HepG2 (cell line): ENCODE data around the gene EPHA5. TPM values are rescaled to one million over a fixed set of nuclear protein-coding genes. Genes with fewer than 3 reads are reported as not detected.
A peak's percentile ranks its signal among the peaks of the same experiment; 100 is the strongest.

Experiments
- ATAC-seq: fragments of 200-7000 bp; cut with Tn5 transposase; 3 replicates; pipeline ENCODE4 v1.9.1; 2020; ENCODE audit warnings: mild to moderate bottlenecking, moderate library complexity
- BruUV-seq: library from RNA; stranded (reverse); fragments of 400-500 nt; replicated peaks from 2 replicates; lab custom pipeline; 2021; lab: Mats Ljungman, UMichigan
- CTCF ChIA-PET: fragments of 300-600 bp; formaldehyde crosslinking; extraction: SDS; loops from one replicate; lab custom pipeline; 2021; ENCODE audit warnings: low total read pairs, inconsistent platforms, low intra/inter-chr PET ratio; lab: Yijun Ruan, JAX
- POLR2A ChIA-PET: fragments of 350-600 bp; sonication (Branson Sonifier 250); formaldehyde crosslinking; loops from one replicate; lab custom pipeline; 2020; ENCODE audit warnings: antibody characterized with exemption, inconsistent platforms; lab: Yijun Ruan, JAX
- DNase-seq: peaks from one replicate; pipeline ENCODE4 v3.0.0-alpha.2; 2015; ENCODE audit warnings: low spot score
- FAIRE-seq: peaks from 3 replicates; lab custom pipeline; 2011; peaks lifted over from hg19 to GRCh38; lab: Jason Lieb, UNC
- H2AFZ ChIP-seq: one replicate; pipeline ENCODE4 v1.6.1; 2011; ENCODE audit warnings: low read length, inconsistent platforms
- H3K27ac ChIP-seq: fragments of 300-600 bp; 3 replicates; pipeline ENCODE4 v1.8.0; 2011; ENCODE audit warnings: mixed run types, mild to moderate bottlenecking, mixed read lengths, low read length, inconsistent platforms; ENCODE audit not compliant: insufficient read depth; ENCODE audit errors: extremely low read length
- H3K27me3 ChIP-seq, 2 experiments: fragments of 200-600 bp in 1 of 2; 2 replicates in 1 of 2; 3 replicates in 1 of 2; pipeline versions ENCODE4 v1.6.0 to v1.8.0; 2011; ENCODE audit warnings: low read length in 2 of 2, mild to moderate bottlenecking in 2 of 2, moderate library complexity in 2 of 2, inconsistent platforms in 1 of 2; ENCODE audit not compliant: insufficient read depth in 2 of 2, control insufficient read depth in 1 of 2
- H3K36me3 ChIP-seq, 2 experiments: fragments of 200-600 bp in 1 of 2; replicated peaks in 1 of 2; 2 replicates in 1 of 2; 3 replicates in 1 of 2; pipeline versions ENCODE4 v1.5.1 to v1.8.0; 2011; ENCODE audit warnings: low read length in 2 of 2, inconsistent platforms in 1 of 2; ENCODE audit not compliant: insufficient read depth in 2 of 2, control insufficient read depth in 1 of 2
- H3K4me1 ChIP-seq: 2 replicates; pipeline ENCODE4 v1.5.1; 2012; ENCODE audit warnings: low read length, inconsistent platforms; ENCODE audit not compliant: insufficient read depth
- H3K4me2 ChIP-seq: 2 replicates; pipeline ENCODE4 v1.6.0; 2011; ENCODE audit warnings: low read depth, low read length, inconsistent platforms
- H3K4me3 ChIP-seq, 3 experiments: fragments of 200-600 bp in 1 of 3; sonication (generic), shearing (Covaris generic) in 1 of 3; replicated peaks in 1 of 3; 2 replicates each; pipeline ENCODE4 v1.5.1; 2011 to 2016; ENCODE audit warnings: low read length in 3 of 3, inconsistent platforms in 2 of 3, low read depth in 2 of 3, mild to moderate bottlenecking in 2 of 3, control low read depth in 1 of 3, mixed read lengths in 1 of 3; ENCODE audit not compliant: insufficient read depth in 1 of 3
- H3K79me2 ChIP-seq: one replicate; pipeline ENCODE4 v1.6.1; 2011; ENCODE audit warnings: low read length, inconsistent platforms; ENCODE audit not compliant: insufficient read depth
- H3K9ac ChIP-seq: 2 replicates; pipeline ENCODE4 v1.6.0; 2011; ENCODE audit warnings: mild to moderate bottlenecking, low read depth, low read length, inconsistent platforms; ENCODE audit not compliant: insufficient read depth
- H3K9me3 ChIP-seq: 2 replicates; pipeline ENCODE4 v1.5.1; 2012; ENCODE audit warnings: mild to moderate bottlenecking, low read length
- H4K20me1 ChIP-seq: 2 replicates; pipeline ENCODE4 v1.6.0; 2011; ENCODE audit warnings: inconsistent platforms, mild to moderate bottlenecking, low read length, moderate library complexity; ENCODE audit not compliant: insufficient read depth
- ARID2 ChIP-seq: sonication (generic); formaldehyde crosslinking; IDR thresholded peaks from 2 replicates; pipeline ENCODE4 v1.8.1; 2022; ENCODE audit warnings: mild to moderate bottlenecking, missing genetic modification reagents, borderline replicate concordance
- CBX1 ChIP-seq: IDR thresholded peaks from one replicate; pipeline ENCODE4 v1.6.1; 2016; ENCODE audit warnings: antibody characterized with exemption, low read depth
- GTF2F1 ChIP-seq: fragments of 150-350 bp; IDR thresholded peaks from 2 replicates; pipeline ENCODE4 v1.6.1; 2014; ENCODE audit warnings: low read length
- JARID2 ChIP-seq: sonication (generic); formaldehyde crosslinking; IDR thresholded peaks from 2 replicates; pipeline ENCODE4 v1.8.1; 2023; ENCODE audit warnings: missing genetic modification reagents, inconsistent platforms; ENCODE audit not compliant: insufficient replicate concordance
- NR2C2 ChIP-seq: sonication (generic); formaldehyde crosslinking; IDR thresholded peaks from 2 replicates; pipeline ENCODE4 v1.4.0; 2020; ENCODE audit warnings: missing genetic modification reagents, mild to moderate bottlenecking, moderate library complexity, borderline replicate concordance
- WGBS: methylation state at CpG from one replicate; pipeline ENCODE4 v1.1.6; 2017; ENCODE audit warnings: low lambda C conversion rate; 5-methylcytosine and 5-hydroxymethylcytosine counted together
- in situ Hi-C: cut with HindIII; loops from 2 replicates; pipeline ENCODE4 v1.10.0; 2017; ENCODE audit warnings: low pct_unique_long_range_greater_than_20kb; ENCODE audit not compliant: extremely low pct_ligation_motif_present
- intact Hi-C: fragments of 100-400 bp; cut with micrococcal nuclease; formaldehyde crosslinking; loops from one replicate; pipeline ENCODE4 v1.10.0; 2022; ENCODE audit not compliant: unreplicated experiment
- polyA plus RNA-seq, 8 experiments: library from polyadenylated mRNA; depleted of rRNA in 3 of 8; stranded (reverse) in 7 of 8; unstranded in 1 of 8; fragments of >200 nt; fragmentation: Illumina TruSeq in 4 of 8; extraction: Trizol in 4 of 8; gene quantifications; 2 replicates each; pipeline versions ENCODE4 v1.2.1 to v1.2.3, GENCODE V29; 2011 to 2016; ENCODE audit warnings: low read depth in 4 of 8, missing spikeins in 1 of 8, mixed read lengths in 1 of 8; ENCODE audit not compliant: insufficient read depth in 1 of 8
- total RNA-seq, 5 experiments: library from RNA; depleted of rRNA; stranded (reverse); fragments of >200 nt; fragmentation: Illumina TruSeq; extraction: Trizol; gene quantifications; 2 replicates each; pipeline ENCODE4 v1.2.3, GENCODE V29; 2016; ENCODE audit warnings: low read depth in 1 of 5
- TF ChIP-seq, protein P1 (sequence below): sonication (generic); formaldehyde crosslinking; IDR thresholded peaks from 2 replicates; pipeline ENCODE4 v1.8.1; 2023; ENCODE audit warnings: mild to moderate bottlenecking, missing genetic modification reagents
- TF ChIP-seq, protein P2 (sequence below): sonication (generic); formaldehyde crosslinking; IDR thresholded peaks from 2 replicates; pipeline ENCODE4 v1.4.0; 2020; ENCODE audit warnings: missing genetic modification reagents
- TF ChIP-seq, protein P3 (sequence below): sonication (generic); formaldehyde crosslinking; IDR thresholded peaks from 2 replicates; pipeline ENCODE4 v1.4.0; 2020; ENCODE audit warnings: missing genetic modification reagents

The EPHA5 gene
- total and polyA plus RNA-seq, 2 of the 13 experiments (the other 11 are each of a cell fraction or from before 2014, with no cell fraction given), result not detected

DNA sequence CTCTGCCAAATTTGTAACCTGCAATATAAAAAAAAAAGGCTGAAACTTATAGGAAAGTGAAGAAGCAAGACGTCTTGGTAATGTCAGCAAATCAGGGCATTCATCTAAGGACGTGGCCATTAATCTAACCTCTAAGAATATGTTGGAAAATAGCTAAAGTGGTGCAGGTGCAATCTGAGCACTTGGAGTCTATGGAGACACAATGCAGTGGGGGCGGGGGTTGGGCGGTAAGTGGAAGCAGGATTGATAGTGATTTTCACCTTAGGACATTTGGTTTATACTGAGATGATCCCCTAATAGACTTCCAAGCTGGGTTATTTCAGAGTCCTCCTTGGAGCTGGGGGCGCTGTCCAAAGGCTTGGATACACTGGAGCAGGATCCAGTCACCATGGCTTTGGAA, 283.4 kb downstream of the EPHA5 start:
- H3K4me2 ChIP-seq, result no peak overlapping the region
- H3K9ac ChIP-seq, result no peak overlapping the region
- no peaks in the 10 kb centered on the region for H3K4me1 ChIP-seq
- BruUV-seq, result no TSS peak
- FAIRE-seq (no peak), ATAC-seq (no peak), DNase-seq (no peak)
- CTCF ChIA-PET, result no interaction called here
- no peaks in the 10 kb centered on the region for H3K9me3 ChIP-seq
- H3K79me2 ChIP-seq, result no peaks in the 10 kb centered on the region
- no peaks in the 10 kb centered on the region for H3K36me3 ChIP-seq
- H3K27ac ChIP-seq, result no peak overlapping the region
- no peak overlapping the region for H2AFZ ChIP-seq
- 13% methylated on average over 5 of the region's 5 CpGs for WGBS
- no peak for TF ChIP-seq GTF2F1
- no peak for TF ChIP-seq CBX1
- TF ChIP-seq ARID2, result no peak
- TF ChIP-seq, protein P1, sequence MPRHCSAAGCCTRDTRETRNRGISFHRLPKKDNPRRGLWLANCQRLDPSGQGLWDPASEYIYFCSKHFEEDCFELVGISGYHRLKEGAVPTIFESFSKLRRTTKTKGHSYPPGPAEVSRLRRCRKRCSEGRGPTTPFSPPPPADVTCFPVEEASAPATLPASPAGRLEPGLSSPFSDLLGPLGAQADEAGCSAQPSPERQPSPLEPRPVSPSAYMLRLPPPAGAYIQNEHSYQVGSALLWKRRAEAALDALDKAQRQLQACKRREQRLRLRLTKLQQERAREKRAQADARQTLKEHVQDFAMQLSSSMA (CRISPR knock-in tag), result no peak
- TF ChIP-seq, protein P2, sequence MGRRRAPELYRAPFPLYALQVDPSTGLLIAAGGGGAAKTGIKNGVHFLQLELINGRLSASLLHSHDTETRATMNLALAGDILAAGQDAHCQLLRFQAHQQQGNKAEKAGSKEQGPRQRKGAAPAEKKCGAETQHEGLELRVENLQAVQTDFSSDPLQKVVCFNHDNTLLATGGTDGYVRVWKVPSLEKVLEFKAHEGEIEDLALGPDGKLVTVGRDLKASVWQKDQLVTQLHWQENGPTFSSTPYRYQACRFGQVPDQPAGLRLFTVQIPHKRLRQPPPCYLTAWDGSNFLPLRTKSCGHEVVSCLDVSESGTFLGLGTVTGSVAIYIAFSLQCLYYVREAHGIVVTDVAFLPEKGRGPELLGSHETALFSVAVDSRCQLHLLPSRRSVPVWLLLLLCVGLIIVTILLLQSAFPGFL (CRISPR knock-in tag), result no peak
- no peak for TF ChIP-seq NR2C2 (CRISPR knock-in tag)
- TF ChIP-seq JARID2 (CRISPR knock-in tag), result no peak
- TF ChIP-seq, protein P3, sequence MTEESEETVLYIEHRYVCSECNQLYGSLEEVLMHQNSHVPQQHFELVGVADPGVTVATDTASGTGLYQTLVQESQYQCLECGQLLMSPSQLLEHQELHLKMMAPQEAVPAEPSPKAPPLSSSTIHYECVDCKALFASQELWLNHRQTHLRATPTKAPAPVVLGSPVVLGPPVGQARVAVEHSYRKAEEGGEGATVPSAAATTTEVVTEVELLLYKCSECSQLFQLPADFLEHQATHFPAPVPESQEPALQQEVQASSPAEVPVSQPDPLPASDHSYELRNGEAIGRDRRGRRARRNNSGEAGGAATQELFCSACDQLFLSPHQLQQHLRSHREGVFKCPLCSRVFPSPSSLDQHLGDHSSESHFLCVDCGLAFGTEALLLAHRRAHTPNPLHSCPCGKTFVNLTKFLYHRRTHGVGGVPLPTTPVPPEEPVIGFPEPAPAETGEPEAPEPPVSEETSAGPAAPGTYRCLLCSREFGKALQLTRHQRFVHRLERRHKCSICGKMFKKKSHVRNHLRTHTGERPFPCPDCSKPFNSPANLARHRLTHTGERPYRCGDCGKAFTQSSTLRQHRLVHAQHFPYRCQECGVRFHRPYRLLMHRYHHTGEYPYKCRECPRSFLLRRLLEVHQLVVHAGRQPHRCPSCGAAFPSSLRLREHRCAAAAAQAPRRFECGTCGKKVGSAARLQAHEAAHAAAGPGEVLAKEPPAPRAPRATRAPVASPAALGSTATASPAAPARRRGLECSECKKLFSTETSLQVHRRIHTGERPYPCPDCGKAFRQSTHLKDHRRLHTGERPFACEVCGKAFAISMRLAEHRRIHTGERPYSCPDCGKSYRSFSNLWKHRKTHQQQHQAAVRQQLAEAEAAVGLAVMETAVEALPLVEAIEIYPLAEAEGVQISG (CRISPR knock-in tag), result peak; percentile 20; the same call in 1 of the 2 replicates
- in situ Hi-C loops, result no loop called here
- POLR2A ChIA-PET, result no interaction called here
- H3K27me3 ChIP-seq, result no peaks in the 10 kb centered on the region; a peak in 1 of 5 replicates
- H4K20me1 ChIP-seq, result no peaks in the 10 kb centered on the region
- H3K4me3 ChIP-seq, result no peak overlapping the region
- intact Hi-C loops, result no loop called here
